HG02884 (cell line): ENCODE results near the gene EXOSC7.

Experiments
- ATAC-seq: cut with Tn5 transposase; IDR thresholded peaks from one replicate; pipeline ENCODE4 v1.9.1; 2021; ENCODE audit warnings: mild to moderate bottlenecking, moderate library complexity; ENCODE audit not compliant: unreplicated experiment

The EXOSC7 gene

DNA sequence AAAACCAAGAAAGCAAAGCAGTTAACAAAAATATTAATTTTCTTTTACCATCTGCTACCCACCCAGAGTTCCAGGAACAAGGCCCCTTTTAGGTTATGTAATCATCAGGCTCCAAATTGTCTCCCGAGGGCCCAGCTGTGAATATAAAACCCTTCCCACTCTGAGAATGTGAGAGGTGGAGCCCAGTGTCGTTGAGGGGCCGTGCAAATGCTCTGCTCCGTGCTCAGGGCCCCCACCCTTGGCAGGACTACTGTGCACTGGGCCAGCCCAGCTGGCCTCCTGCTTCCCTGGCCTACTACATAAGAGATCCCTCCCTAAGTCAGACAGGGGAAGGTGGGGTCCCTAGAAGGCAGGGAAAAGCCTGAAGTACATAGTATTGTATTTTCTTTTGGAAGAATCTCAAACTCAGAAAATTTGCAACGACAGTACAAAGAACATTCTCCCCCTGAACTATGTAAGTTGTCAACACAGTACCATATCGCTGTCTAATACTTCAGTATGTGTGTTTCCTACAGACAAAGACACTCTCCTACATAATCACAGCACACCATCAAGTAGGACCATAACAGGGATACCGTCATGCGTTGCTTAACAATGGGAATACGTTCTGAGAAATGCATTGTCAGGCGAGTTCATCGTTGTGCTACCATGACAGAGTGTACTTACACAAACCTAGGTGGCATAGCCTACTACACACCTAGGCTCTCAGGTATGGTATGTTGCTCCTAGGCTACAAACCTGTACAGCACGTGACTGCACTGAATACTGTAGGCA lies 45.7 kb downstream of the EXOSC7 start:
- ATAC-seq, result no peak

GRCh38 chr3:45023675-45024074 lies 47.6 kb downstream of the EXOSC7 start:
- ATAC-seq, result no peak

DNA sequence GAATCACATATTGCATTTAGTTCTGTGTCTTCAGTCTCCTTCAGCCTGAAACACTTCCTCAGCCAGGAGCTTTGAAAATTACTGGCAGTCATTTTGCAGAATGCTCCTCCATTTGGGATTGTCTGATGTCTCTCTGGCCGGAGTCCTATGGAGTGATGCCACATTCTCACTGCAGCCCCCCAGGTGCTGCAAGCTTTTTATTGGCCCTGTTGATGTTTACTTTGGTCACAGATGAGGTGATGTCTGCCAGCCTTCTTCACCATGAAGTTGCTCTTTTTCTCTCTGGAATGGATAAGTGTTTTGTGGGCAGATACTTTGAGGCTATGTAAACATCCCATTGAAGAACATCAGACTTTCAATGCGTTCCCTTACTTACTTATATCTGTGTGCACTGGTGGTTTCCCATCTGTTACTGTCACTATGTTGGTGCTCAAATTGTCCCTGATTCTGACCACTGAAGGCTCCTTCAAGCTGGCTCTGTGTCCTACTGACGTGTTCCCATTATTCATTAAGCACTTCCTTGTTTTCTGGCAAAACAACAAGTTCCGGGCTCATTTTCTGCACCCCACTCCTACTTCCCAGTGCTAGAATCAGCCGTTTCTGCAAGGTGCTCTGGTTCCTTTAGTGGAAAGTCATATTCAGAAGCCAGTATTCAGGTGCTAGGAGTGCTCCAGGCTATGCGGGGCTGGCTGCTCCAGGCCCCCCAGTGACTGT lies 48.7 kb downstream of the EXOSC7 start:
- ATAC-seq, result no peak

DNA sequence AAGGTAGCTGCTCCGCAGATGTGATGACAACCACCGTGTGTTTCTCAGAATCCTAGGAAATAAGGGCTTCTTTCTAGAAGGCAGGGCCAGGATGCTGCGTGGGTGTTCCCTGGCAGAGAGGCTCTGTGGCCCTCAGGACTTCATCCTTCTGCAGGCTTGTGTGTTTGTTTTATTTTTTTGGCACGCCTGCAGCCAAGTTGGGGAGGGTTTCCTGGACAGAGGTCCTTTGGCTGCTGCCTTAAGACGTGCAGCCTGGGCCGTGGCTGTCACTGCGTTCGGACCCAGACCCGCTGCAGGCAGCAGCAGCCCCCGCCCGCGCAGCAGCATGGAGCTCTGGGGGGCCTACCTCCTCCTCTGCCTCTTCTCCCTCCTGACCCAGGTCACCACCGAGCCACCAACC lies 50.0 kb downstream of the EXOSC7 start, which contains the start of gene CLEC3B:
Gene CLEC3B, plus strand, starts transcription at position 266 of the 400 bp plus-strand sequence. Its CDS starts 60 bp downstream, at position 326.
- ATAC-seq, result no peak

- ATAC-seq, result no peak
Measured at GRCh38 chr3:45026957-45027356, 50.9 kb downstream of the EXOSC7 start.

GRCh38 chr3:45027441-45027840 lies 51.4 kb downstream of the EXOSC7 start:
- ATAC-seq, result no peak

- no peak for ATAC-seq
Measured at GRCh38 chr3:45029216-45029615, 53.2 kb downstream of the EXOSC7 start.

DNA sequence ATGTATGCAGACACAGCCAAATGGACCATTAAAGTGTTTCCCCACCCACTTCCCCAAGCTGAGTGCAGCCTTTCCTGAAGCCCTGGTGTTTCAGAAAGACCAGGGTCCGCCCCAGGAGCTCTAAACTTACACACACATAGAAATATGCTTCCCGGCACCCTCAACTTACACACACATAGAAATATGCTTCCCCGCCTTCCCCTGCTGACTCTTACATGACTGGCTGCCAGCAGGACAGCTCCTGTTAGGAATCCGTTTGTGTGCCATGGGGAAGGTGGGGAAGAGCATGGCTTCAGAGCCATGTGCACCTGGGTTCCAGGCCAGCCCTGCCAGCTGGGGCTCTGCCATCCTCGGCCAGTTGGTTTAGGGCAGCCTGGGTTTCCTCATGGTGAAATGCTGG lies 53.6 kb downstream of the EXOSC7 start:
- ATAC-seq, result no peak

GRCh38 chr3:45031531-45031930 lies 55.5 kb downstream of the EXOSC7 start:
- no peak for ATAC-seq

- ATAC-seq, result no peak
Measured at GRCh38 chr3:45032113-45032512, 56.1 kb downstream of the EXOSC7 start.

- ATAC-seq, result no peak
Measured at GRCh38 chr3:45033791-45034190, 57.7 kb downstream of the EXOSC7 start.

DNA sequence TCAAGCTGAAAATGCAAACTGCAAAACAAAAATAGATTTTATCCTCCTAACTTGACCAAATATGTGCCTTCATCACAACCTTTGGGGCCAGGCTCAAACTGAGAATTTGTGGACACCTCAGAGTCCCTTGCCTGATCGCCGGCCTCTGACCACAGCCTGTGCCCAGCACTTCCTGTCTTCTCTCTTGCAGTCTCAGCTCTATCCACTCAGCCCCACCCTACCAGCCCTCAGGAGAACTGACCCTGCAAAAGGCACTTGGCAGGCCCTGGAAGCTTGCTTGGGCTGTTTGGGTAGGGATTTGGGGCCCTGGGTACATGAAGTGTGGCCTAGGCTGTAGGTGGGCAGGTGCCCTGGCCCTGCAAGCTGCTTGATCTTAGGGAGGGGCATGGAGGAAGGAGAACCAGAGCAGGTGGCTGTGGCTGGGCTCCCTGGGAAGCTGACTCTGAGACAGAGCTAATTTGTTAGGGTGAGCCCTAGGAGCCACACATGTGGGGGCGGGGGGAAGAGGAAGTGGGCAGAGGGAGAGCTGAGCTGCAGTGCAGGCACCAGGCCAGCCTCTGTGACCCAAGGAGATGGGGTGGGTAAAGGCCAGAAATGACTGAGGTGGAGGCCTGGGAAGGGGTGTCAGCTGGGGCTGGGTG lies 58.7 kb downstream of the EXOSC7 start:
- no peak for ATAC-seq

GRCh38 chr3:45035441-45036301 lies 59.6 kb downstream of the EXOSC7 start:
- no peak for ATAC-seq

DNA sequence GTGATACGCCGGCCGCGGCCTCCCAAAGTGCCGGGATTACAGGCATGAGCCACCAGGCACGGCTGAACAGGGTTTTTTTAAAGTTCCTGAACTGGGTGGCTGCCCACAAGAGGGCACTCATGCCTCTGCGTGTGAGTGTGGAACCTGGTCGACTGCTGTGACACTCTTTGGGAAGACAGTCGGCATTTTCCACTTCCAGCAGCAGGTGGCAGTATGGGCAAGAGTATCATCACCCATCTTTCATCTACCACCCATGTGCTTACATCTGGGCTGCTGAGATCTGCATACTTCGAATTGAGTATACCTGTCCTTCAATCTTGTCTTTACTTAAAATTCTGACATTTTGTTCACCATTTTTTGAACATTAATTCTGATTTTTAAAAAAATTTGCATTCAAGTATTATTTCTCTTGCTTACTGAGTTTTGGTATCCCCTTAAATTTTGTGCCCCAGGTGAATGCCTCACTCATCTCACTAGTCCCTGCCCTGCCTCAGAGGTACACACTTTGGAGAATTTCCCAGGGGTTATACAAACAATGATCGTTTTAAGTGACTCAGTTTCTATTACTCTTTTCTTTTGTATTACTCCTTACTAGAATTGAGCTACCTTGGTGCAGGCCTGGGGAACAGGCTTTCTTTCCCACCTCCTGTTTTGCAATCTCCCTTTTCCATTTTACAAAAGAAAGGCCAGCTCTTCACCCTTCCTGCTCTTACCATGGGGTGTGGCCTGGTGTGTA lies 61.8 kb downstream of the EXOSC7 start:
- ATAC-seq, result peak; percentile 70

DNA sequence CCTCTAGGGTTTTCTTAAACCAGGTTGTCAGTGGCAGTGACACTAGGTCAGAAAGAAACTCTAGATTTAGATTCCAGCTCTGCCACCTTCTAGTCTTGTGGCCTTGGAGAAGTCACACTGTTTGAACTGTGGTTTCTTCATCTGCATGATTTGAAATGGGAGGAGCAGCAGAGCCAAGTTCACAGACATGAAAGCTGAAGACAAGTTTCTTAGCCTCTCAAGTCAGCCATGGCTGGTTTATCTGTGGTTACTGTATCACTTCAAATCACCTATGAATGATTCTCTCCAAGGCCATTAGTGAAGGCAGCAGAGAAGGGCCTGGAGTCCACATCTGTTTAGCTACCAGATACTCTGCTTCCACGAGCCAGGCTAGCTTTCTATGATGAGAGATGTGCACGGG lies 65.6 kb downstream of the EXOSC7 start:
- no peak for ATAC-seq

- ATAC-seq, result no peak
Measured at GRCh38 chr3:45042162-45042561, 66.1 kb downstream of the EXOSC7 start.

- no peak for ATAC-seq
Measured at GRCh38 chr3:45043728-45044299, 67.8 kb downstream of the EXOSC7 start.

DNA sequence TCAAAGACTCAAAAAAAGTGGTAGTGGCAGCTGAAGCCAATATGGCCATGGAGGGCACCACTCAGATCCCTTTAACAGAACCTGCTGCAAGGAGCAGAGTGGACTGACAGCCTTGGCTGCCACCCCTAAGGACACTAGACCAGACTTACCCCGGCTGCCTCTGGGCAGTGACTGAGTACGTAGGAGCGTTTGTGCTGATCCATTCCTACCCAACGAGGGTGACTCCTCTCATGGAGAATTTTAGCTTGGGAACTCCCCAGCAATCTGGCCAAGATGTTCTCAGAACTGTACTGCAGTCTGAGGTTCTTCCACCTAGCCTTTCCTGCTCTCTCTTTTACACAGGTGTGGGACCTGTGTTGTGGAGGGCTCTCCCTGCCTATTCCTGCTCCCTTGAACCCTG lies 72.2 kb downstream of the EXOSC7 start:
- ATAC-seq, result no peak

- ATAC-seq, result no peak
Measured at GRCh38 chr3:45049807-45050206, 73.8 kb downstream of the EXOSC7 start.

DNA sequence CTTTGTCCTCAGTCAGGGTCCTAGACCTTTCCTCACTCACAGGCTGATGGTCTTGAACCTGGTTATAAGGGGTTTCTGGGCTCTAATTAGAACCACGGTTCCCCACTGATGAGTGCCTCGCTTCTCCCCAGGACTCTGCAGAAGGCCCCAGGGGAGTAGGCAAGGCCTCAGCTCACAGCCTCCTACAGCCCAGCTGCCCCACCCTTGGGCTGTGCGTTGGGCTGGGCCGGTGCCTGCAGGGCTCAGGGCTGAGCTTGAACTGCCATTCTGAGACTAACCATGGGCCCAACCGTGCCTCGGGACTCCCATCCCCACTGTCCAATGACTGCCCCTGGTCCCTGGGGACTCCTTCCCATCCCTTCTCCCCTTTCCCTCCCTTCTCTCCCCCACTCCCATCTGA lies 75.6 kb downstream of the EXOSC7 start:
- ATAC-seq, result no peak
